Endothelial cell of hepatic sinusoid (primary cell): ENCODE measurements around the gene ISX.

Experiments used
- in situ Hi-C: cut with HindIII; loops from 2 replicates; pipeline ENCODE4 v1.10.0; 2017; ENCODE audit warnings: low sequenced_read_pairs

Gene ISX

DNA sequence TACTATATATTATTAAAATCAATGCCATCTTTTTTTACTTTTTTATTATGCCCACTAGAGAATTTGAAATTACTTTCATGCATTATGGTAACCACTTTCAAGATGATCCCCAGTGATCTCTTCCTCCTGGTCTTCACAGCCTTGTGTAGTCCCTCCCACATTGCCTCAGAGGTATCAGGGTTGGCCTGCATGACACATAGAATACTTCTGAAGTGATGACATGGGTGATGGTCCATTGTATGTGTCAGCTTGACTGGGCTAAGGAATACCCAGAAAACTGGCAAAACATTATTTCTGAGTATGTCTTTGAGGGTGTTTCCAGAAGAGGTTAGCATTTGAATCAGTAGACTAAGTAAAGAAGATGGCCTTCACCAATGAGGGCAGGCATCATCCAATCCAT, 14.2 kb upstream of the ISX start:
- in situ Hi-C loops, result no loop called here

- in situ Hi-C loops, result no loop called here
These were observed 12.7 kb upstream of the ISX start for GRCh38 chr22:35053060-35053835.

DNA sequence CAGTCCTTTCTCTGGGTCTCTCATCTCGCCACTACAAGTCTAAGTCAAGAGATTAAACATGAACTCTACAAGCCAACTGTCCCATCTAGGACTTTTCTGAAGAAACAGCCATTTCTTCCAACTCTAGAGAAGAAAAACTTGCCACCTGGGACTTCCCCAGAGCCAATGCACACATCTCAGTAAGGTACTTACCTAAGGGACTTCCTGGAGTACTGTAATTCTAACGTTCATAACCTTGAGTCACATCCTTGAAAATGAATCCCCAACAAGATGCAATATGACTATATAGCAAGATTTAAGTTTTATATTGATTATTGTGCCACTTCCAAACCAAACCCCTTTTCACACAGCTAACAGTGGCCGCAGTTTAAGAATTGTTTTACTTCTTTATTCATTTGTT, 11.9 kb upstream of the ISX start:
- in situ Hi-C loops, result no loop called here

GRCh38 chr22:35056486-35056885, 9.5 kb upstream of the ISX start:
- in situ Hi-C loops, result no loop called here

- in situ Hi-C loops, result no loop called here
These were observed 8.8 kb upstream of the ISX start for GRCh38 chr22:35057155-35057554.

DNA sequence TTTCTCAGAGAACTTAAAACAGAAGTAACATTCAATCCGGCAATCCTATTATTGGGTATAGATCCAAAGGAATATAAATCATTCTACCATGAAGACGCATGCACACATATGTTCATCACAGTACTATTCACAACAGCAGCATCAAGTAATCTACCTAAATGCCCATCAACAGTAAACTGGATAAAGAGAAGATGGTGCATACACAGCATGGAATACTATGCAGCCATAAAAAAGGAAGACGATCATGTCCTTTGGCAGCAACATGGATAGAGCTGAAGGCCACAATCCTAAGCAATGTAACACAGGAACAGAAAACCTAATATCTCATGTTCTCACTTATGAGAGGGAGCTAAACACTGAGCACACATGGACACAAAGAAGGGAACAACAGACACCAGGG, 6.3 kb upstream of the ISX start:
- in situ Hi-C loops, result no loop called here

DNA sequence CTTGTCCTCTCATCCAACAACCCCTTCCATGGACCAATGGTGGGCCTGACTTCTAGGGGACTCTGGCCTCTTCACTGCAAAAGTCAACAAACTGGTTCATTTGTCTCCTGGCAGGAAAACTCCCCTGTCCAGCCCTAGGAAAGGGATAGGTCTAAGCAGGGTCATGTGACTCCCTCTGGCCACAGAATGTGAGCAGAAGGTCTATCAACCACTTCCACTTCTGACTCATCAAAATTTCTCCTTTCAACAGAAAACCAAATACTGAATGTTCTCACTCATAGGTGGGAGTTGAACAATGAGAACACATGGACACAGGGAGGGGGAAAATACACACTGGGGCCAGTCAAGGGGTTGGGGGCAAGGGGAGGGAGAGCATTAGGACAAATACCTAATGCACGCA, 1.3 kb upstream of the ISX start:
- in situ Hi-C loops, result no loop called here

GRCh38 chr22:35065183-35065582, 775 bp upstream of the ISX start:
- in situ Hi-C loops, result no loop called here

- in situ Hi-C loops, result no loop called here
These were observed 810 bp downstream of the ISX start for GRCh38 chr22:35066768-35067167.

DNA sequence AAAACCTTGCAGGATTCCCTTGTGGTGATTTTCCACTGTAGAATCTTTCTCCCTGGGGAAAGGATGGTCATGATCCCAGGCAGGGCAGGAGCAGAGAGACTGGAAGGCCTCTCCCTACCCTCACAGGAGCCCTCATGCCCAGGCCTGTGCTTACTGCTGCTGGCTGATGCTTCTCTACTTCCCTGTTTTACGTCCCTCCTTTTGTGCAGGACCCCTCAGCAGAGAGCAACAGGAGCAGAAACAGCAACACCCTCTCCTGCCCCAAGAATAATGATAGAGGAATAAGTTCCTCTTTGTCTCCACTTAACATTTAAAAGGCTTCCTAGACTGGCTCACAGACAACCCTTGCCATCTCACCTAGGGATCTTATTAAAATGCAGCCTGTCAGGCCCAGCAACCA, 3.6 kb downstream of the ISX start:
- in situ Hi-C loops, result no loop called here

DNA sequence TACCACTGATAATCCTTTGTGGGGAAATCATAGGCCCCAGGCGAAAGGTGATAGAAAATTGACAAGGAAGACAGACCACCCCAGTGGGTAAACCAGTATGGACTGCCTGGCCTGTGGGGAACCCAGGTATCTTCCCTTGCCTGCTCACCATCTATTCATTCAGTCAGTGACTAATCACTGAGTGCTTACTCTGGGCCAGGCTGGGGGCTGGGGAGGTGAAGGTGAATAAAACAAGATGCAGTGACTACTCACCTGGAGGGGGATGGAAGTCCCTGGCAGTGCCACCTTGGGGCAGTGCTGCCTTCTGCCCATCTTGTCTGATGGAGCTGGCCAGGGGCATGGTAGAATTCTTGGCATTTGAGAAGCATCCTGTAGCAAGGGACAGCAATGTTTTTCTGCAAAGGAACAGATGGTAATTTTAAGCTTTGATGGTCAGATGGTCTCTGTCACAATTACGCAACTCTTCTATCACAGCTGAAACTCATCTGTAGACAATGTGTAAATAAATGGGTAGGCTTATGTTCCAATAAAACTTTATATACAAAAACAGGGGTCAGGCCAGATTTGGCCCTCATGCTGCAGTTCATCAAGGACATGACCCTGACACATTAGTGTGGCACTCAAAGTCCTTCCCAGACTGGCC, 4.6 kb downstream of the ISX start:
- in situ Hi-C loops, result no loop called here

DNA sequence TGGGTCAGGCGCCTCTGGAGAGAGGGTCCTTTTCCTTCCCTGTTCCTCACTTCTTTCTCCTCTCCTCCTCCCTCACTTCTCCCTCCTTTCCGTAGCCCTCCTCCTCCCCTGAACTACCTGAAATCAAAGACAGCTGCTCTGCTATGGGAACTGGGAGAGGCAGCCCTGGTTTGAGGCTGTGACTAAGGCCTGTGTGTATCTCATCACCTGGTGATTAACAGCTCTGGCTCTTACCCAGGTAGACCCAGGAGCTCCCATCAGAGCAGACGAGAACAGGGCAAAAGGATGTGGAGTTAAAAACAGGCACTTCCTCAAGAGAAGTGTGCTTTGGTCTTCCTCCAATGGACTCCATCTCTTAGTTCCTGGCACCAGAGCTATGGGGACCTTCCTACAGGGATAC, 5.8 kb downstream of the ISX start:
- in situ Hi-C loops, result no loop called here

- in situ Hi-C loops, result no loop called here
These were observed 7.0 kb downstream of the ISX start for GRCh38 chr22:35072925-35073324.

DNA sequence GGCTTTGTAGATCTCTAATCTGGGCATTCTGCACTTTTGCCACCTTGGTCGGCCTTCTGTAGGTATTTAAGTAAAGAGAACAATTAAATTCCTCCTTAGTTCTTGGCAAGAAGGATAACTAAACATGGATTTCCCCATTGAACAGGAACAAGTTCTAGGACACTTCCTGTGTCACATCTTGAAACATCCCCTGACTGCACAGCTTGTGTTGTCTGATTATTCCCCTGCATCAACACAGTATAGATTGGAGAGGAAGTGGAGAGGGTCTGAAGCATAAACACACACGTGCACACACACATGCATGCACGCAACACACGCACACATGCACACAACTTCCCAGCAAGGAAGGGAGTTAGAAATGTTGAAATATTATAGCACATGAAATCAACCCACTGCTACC, 8.6 kb downstream of the ISX start:
- in situ Hi-C loops, result no loop called here

GRCh38 chr22:35076630-35077029, 10.7 kb downstream of the ISX start:
- in situ Hi-C loops, result no loop called here

GRCh38 chr22:35085621-35086020, 19.7 kb downstream of the ISX start:
- in situ Hi-C loops, result no loop called here

DNA sequence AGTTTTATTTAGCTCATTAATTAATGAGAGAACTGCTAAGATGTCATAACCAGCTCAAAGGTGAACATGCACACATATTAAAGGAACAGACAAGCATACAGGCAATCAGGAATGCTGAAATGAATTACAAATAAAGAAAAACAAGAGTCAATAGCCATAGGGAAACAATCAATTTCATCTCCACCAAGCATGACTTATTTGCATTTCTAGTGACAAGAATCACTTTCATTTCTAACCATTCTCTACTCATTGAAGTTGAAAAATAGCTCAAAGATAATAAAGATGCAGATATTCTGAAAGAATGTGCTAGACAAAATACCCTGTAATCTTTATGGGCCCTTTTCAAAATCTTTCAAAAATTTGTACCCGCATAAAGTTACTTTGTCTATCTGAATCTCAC, 23.2 kb downstream of the ISX start:
- in situ Hi-C loops, result no loop called here

- in situ Hi-C loops, result no loop called here
These were observed 26.4 kb downstream of the ISX start for GRCh38 chr22:35092406-35092805.

GRCh38 chr22:35098921-35099320, 33.0 kb downstream of the ISX start:
- in situ Hi-C loops, result no loop called here

- in situ Hi-C loops, result no loop called here
These were observed 33.9 kb downstream of the ISX start for GRCh38 chr22:35099883-35100282.

DNA sequence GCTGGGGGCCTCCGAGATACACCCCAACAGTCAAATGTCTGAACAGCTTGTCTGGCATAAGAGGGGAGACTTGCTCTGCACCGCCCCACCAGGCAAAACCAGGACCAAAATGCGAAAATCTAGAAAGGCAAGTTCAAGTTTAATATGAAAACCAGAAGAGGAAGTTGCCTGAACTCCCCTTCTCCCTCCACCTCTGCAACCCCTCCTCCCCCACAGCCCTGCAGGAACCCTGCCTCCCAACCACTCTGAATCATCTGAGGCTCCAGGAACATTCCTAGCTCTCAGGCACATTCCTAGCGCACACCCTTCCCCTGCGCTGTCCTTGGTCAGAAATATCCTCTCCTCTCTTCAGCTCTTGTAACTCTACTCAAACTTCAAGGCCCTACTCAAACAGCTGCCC, 36.7 kb downstream of the ISX start:
- in situ Hi-C loops, result no loop called here

- in situ Hi-C loops, result no loop called here
These were observed 37.8 kb downstream of the ISX start for GRCh38 chr22:35103761-35104160.

GRCh38 chr22:35104491-35104890, 38.5 kb downstream of the ISX start:
- in situ Hi-C loops, result no loop called here
